Astrocyte of the cerebellum (primary cell): Measurements from ENCODE around the gene FCMR.
"Not testable (repeated sequence)": the region's sequence is repeated elsewhere in the genome, so short reads cannot be mapped to it uniquely, and the experiment has no call there.

Experiments used
- DNase-seq: peaks from one replicate; pipeline ENCODE4 v3.0.0-alpha.2; 2011; ENCODE audit warnings: low read depth
- H3K4me3 ChIP-seq: 2 replicates; pipeline ENCODE4 v1.5.1; 2011; ENCODE audit warnings: mild to moderate bottlenecking, low read depth, low read length, moderate library complexity
- CTCF ChIP-seq: IDR thresholded peaks from 2 replicates; pipeline ENCODE4 v1.5.1; 2012; ENCODE audit warnings: low read length, low read depth, moderate library complexity, mild to moderate bottlenecking; ENCODE audit errors: missing control alignments
- in situ Hi-C: cut with HindIII; loops from 2 replicates; pipeline ENCODE4 v1.10.0; 2017; ENCODE audit warnings: low sequenced_read_pairs

FCMR gene

DNA sequence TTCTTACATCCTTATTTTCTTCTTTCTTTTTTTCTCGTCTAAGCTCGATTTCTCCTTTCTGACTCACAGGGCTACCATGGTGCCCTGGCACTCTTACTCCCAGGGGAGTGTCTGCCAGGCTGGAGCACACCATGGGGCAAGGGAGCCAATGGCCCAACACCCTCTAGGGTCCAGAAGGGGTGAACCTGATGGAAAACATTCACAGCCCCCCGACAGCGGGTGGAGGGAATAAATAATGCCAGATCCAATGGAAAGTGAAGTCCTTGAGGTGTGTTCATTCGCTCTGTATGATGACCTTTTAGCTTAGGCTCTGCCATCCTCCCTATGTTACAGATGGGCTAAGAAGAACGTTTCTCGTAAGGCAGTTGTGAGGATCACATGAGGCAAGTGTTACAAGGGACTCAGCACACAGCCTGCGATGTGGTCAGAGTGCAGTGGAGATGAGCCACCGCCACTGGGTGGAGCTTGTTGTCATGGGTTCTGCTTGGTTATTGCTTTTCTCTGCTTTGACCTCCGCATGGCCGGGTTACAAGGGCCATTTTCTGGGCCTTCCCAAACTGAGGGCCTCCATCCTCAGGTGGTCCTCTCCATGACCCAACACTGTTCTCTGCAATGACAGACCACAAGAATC lies 3.5 kb upstream of the FCMR start:
- TF ChIP-seq CTCF = no peak
- in situ Hi-C loops = no loop called here
- H3K4me3 ChIP-seq = no peak overlapping the region
- no peak for DNase-seq

- H3K4me3 ChIP-seq = no peak overlapping the region
- in situ Hi-C loops = loop anchor here (25.0 kb wide), 1 partner anchor 187 kb away; no protein-coding TSS in a partner anchor
- no peak for DNase-seq
- no peak for TF ChIP-seq CTCF
Measured at GRCh38 chr1:206924592-206925105, 2.9 kb upstream of the FCMR start.

- in situ Hi-C loops = loop anchor here (25.0 kb wide), 1 partner anchor 187 kb away; no protein-coding TSS in a partner anchor
- H3K4me3 ChIP-seq, DNase-seq: not testable (repeated sequence)
Measured at GRCh38 chr1:206923961-206924557, 2.3 kb upstream of the FCMR start.

- in situ Hi-C loops = loop anchor here (25.0 kb wide), 1 partner anchor 186 kb away; no protein-coding TSS in a partner anchor
- H3K4me3 ChIP-seq = no peak overlapping the region
- DNase-seq = no peak
- TF ChIP-seq CTCF = no peak
Measured at GRCh38 chr1:206923009-206923960, 1.5 kb upstream of the FCMR start.

- no peak for TF ChIP-seq CTCF
- DNase-seq = no peak
- in situ Hi-C loops = loop anchor here (25.0 kb wide), 1 partner anchor 185 kb away; no protein-coding TSS in a partner anchor
- no peak overlapping the region for H3K4me3 ChIP-seq
Measured at GRCh38 chr1:206922524-206922923, 783 bp upstream of the FCMR start.

GRCh38 chr1:206918076-206918475 lies 3.7 kb downstream of the FCMR start:
- H3K4me3 ChIP-seq = no peak overlapping the region

More at GRCh38 chr1:206918076-206918475, 3.7 kb downstream of the FCMR start:
- TF ChIP-seq CTCF = no peak
- no peak for DNase-seq
- in situ Hi-C loops = loop anchor here (5.0 to 25.0 kb wide), 3 partner anchors 69 to 286 kb away; no protein-coding TSS in a partner anchor
